ENCODE measurements around the gene FICD.

FICD gene

DNA sequence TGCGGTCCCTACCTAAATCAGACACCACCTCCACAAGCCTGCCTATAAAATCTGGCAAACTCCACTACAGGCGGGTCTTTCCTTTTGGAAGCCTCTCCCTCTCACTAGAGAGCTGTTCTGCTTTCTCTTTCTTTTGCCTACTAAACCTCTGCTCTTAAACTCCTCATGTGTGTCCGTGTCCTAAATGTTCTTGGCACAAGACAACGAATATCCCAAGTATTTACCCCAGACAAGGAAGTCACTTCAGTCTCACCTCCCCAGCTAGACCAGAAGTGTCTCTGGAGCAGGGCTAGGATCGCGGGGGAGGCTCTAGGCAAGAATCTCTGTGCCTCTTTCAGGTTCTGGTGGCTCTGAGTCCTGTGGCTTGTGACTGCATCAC is 37.2 kb upstream of the FICD start:
- TF ChIP-seq, protein P1, sequence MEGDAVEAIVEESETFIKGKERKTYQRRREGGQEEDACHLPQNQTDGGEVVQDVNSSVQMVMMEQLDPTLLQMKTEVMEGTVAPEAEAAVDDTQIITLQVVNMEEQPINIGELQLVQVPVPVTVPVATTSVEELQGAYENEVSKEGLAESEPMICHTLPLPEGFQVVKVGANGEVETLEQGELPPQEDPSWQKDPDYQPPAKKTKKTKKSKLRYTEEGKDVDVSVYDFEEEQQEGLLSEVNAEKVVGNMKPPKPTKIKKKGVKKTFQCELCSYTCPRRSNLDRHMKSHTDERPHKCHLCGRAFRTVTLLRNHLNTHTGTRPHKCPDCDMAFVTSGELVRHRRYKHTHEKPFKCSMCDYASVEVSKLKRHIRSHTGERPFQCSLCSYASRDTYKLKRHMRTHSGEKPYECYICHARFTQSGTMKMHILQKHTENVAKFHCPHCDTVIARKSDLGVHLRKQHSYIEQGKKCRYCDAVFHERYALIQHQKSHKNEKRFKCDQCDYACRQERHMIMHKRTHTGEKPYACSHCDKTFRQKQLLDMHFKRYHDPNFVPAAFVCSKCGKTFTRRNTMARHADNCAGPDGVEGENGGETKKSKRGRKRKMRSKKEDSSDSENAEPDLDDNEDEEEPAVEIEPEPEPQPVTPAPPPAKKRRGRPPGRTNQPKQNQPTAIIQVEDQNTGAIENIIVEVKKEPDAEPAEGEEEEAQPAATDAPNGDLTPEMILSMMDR (IDR thresholded peaks at IDR 0.05; ENCODE audit: insufficient read depth, low read depth, low read length, missing control alignments): no peak
- H3K4me3 ChIP-seq (ENCODE audit: low read depth, low read length): no peak overlapping the region
- DNase-seq (ENCODE audit: low read depth): no peak

DNA sequence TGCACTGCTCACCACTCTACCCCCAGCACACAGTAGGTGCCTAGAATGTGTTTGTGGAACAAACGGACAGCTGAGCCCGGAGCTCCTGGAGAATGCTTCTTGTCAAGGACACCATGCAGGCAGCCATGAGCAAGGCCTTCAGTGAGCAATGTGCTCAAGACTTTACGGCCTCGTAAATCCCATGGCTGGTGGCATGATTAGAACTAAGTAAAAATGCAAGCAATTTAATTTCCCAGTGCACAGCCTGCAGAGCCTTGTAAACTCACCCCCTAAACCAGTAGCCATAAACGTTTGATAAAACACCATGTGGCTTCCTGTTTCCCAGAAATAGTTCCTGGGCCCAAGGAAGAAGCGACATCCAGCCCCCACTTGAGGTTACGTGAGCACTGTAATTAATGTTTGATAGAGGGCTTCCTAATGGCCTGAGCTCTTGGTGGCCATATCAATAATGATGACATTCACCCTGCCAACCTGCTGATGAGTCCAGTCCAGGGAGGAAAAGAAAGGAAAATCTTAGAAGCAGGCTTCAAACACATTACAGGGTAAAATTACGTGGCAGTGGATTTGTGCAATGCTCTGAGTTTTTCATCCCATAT is 36.4 kb upstream of the FICD start:
- no peak overlapping the region for H3K4me3 ChIP-seq (ENCODE audit: low read depth, low read length)
- TF ChIP-seq, protein P1 (IDR thresholded peaks at IDR 0.05; ENCODE audit: insufficient read depth, low read depth, low read length, missing control alignments): no peak
- no peak for DNase-seq (ENCODE audit: low read depth)

DNA sequence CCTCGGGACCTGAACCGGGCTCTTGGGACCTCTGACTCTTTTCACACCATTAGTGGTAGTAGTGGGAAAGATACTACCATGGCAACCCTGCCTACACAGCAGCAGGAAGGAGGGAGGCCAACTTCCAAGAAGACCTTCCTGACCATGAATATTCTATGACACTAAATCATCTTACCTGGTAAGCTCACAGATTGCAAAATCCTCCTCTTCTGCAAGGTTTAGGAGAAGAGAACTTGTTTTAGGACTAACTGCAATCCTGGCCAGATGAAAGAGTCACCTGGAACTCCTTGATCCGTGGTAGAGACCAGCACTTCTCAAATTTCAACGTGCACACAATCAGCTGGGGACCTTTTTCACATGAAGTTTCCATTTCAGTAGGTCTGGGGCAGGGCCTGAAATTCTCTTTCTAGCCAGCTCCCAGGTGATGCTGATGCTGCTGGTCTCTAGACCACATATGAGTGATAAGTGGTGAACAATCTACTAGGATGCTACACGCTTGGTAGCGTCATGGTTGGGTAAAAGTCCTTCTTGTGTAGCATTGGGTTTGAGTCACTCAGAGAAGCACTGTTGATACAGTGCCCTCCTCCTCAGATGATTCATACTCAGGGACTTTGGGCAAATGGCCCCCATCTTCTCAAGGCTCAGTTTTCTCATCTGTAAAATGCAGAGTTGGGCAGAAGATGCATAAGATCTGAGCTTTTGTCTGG is 35.6 kb upstream of the FICD start:
- TF ChIP-seq, protein P1 (IDR thresholded peaks at IDR 0.05; ENCODE audit: insufficient read depth, low read depth, low read length, missing control alignments): no peak
- H3K4me3 ChIP-seq (ENCODE audit: low read depth, low read length): no peak overlapping the region
- DNase-seq (ENCODE audit: low read depth): peak; percentile 29

DNA sequence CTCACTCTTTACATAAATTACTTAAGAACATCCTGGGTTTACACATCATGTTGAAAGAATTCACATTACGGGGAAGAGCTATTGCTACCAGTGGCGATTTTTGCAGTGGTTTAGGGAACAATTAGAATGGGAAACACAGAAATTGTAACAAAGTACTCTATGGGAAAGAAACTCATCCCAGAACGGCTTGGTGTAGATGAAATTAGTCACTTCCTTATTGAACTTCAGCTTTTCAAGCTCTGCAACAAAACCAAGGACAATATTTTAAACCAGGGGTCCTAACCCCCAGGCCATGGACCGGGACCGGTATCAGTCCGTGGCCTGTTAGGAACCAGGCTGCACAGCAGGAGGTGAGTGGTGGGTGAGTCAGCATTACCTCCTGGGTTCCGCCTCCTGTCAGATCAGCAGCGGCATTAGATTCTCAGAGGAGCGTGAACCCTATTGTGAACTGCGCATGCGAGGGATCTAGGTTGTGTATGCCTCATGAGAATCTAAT is 32.3 kb upstream of the FICD start:
- DNase-seq (ENCODE audit: low read depth): no peak
- TF ChIP-seq, protein P1 (IDR thresholded peaks at IDR 0.05; ENCODE audit: insufficient read depth, low read depth, low read length, missing control alignments): no peak
- no peak overlapping the region for H3K4me3 ChIP-seq (ENCODE audit: low read depth, low read length)

DNA sequence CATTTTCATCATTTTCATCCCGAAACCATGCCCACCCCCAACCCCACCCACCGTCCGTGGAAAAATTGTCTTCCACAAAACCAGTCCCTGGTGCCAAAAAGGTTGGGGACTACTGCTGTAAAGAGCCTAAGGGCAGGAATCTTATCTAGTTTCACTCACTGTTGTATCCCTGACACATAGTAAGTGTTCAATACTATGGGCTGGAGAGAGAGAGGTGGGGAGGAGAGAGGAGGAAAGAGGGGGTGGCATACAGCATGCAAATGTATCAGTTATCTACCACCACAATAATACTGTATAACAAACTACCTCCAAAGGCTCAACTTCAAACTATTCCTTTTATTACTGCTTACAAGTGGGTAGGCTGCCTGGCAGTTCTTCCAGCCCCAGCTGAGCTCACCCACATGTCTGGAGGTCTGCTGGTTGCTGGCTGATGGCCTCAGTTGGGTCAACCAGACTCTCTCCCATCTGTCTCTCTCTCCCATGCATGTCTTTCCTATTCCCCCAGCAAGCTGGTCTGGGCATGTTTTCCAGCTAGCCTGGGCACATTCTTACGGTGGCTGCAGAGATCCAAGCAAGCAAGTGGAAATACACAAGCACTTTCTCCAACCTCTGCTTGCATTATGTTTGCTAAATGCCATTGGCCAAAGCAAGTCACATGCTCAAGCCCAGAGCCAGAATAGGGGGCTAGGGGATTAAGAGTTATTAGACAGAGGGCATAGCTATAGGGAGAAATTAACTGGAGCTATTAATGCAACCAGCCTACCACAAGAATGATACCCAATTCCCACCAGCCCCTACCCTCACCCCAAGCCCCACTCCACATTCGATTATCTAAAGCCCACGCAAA is 31.6 kb upstream of the FICD start:
- H3K4me3 ChIP-seq (ENCODE audit: low read depth, low read length): no peak overlapping the region
- TF ChIP-seq, protein P1 (IDR thresholded peaks at IDR 0.05; ENCODE audit: insufficient read depth, low read depth, low read length, missing control alignments): no peak
- no peak for DNase-seq (ENCODE audit: low read depth)

DNA sequence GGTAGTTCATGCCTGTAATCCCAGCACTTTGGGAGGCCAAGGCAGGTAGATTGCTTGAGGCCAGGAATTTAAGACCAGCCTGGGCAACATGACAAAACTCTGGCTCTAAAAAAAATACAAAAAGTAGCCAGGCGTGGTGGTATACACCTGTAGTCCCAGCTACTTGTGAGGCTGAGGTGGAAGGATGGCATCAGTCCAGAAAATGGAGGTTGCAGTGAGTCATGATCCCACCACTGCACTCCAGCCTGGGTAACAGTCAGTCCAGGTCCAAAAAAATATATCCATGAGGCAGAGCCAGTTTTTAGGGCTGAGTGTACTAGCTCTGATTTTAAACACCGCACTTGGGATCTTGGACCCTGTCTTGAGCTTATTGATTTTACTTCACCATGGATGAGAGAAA is 30.6 kb upstream of the FICD start:
- H3K4me3 ChIP-seq (ENCODE audit: low read depth, low read length): no peak overlapping the region
- TF ChIP-seq, protein P1 (IDR thresholded peaks at IDR 0.05; ENCODE audit: insufficient read depth, low read depth, low read length, missing control alignments): no peak
- DNase-seq (ENCODE audit: low read depth): no peak

All from GM12865 (cell line).